ENCODE measurements around the gene PARD3.

GRCh38 chr10:34649385-34649784, 165.7 kb downstream of the PARD3 start:
- TF ChIP-seq EGR1 (IDR thresholded peaks at IDR 0.05; ENCODE audit: borderline replicate concordance in 1 of 2, low read depth in 2 of 2, low read length in 2 of 2) (no peak), ETV6 (conservative IDR thresholded peaks at IDR 0.05 in 1 of 2, IDR thresholded peaks at IDR 0.05 in 1 of 2; ENCODE audit: borderline replicate concordance in 1 of 2, low read depth in 1 of 2) (no peak), TAF1 (IDR thresholded peaks at IDR 0.05; ENCODE audit: borderline replicate concordance, low read depth, low read length) (no peak), CTCF (IDR thresholded peaks at IDR 0.05 in 2 of 3, conservative IDR thresholded peaks at IDR 0.05 in 1 of 3; ENCODE audit: control insufficient read depth in 2 of 3, extremely low read depth in 1 of 3, insufficient read depth in 1 of 3, low read depth in 3 of 3, low read length in 3 of 3) (no peak), BMI1 (IDR thresholded peaks at IDR 0.05; ENCODE audit: borderline replicate concordance) (no peak), MEF2A (IDR thresholded peaks at IDR 0.05; ENCODE audit: insufficient read depth, low read depth, low read length) (no peak), YY1 (IDR thresholded peaks at IDR 0.05; ENCODE audit: low read depth, low read length) (no peak), YBX1 (IDR thresholded peaks at IDR 0.05) (no peak), SMC3 (IDR thresholded peaks at IDR 0.05; ENCODE audit: borderline replicate concordance, low read length) (no peak), TCF7 (IDR thresholded peaks at IDR 0.05; ENCODE audit: borderline replicate concordance) (no peak), POLR2AphosphoS5 (IDR thresholded peaks at IDR 0.05; ENCODE audit: low read length) (no peak), HDAC2 (IDR thresholded peaks at IDR 0.05) (no peak), NR2C2 (IDR thresholded peaks at IDR 0.05; ENCODE audit: borderline replicate concordance, control insufficient read depth, insufficient read length, low read depth) (no peak), RCOR1 (conservative IDR thresholded peaks at IDR 0.05; ENCODE audit: low read depth, low read length) (no peak)

All from GM12878 (cell line).